WERI-Rb-1 (cell line): Measurements from ENCODE around the gene INHBB.

Source experiments
- DNase-seq: peaks from one replicate; pipeline ENCODE4 v3.0.0-alpha.2; 2020
- H3K27ac ChIP-seq: fragments of 250-450 bp; sonication (Bioruptor Pico); 2 replicates; pipeline ENCODE4 v1.5.1; 2020; ENCODE audit warnings: mild to moderate bottlenecking, moderate library complexity
- H3K27me3 ChIP-seq: fragments of 250-450 bp; sonication (Bioruptor Pico); 2 replicates; pipeline ENCODE4 v1.5.1; 2021; ENCODE audit warnings: mild to moderate bottlenecking, low read depth, moderate library complexity; ENCODE audit not compliant: insufficient read depth, severe bottlenecking
- H3K36me3 ChIP-seq: fragments of 250-450 bp; sonication (Bioruptor Pico); 2 replicates; pipeline ENCODE4 v1.5.1; 2020; ENCODE audit warnings: mild to moderate bottlenecking, moderate library complexity
- H3K4me3 ChIP-seq: 2 replicates; pipeline ENCODE4 v1.5.1; 2011; ENCODE audit warnings: low read depth, mild to moderate bottlenecking, control low read depth, low read length
- H3K9me3 ChIP-seq: fragments of 250-450 bp; sonication (Bioruptor Pico); 2 replicates; pipeline ENCODE4 v1.5.1; 2021; ENCODE audit warnings: mild to moderate bottlenecking, moderate library complexity; ENCODE audit not compliant: severe bottlenecking
- TF ChIP-seq, protein P1 (sequence below): IDR thresholded peaks from 2 replicates; pipeline ENCODE4 v1.5.1; 2011; ENCODE audit warnings: low read depth, mild to moderate bottlenecking, control low read depth, inconsistent platforms, low read length

The INHBB gene

DNA sequence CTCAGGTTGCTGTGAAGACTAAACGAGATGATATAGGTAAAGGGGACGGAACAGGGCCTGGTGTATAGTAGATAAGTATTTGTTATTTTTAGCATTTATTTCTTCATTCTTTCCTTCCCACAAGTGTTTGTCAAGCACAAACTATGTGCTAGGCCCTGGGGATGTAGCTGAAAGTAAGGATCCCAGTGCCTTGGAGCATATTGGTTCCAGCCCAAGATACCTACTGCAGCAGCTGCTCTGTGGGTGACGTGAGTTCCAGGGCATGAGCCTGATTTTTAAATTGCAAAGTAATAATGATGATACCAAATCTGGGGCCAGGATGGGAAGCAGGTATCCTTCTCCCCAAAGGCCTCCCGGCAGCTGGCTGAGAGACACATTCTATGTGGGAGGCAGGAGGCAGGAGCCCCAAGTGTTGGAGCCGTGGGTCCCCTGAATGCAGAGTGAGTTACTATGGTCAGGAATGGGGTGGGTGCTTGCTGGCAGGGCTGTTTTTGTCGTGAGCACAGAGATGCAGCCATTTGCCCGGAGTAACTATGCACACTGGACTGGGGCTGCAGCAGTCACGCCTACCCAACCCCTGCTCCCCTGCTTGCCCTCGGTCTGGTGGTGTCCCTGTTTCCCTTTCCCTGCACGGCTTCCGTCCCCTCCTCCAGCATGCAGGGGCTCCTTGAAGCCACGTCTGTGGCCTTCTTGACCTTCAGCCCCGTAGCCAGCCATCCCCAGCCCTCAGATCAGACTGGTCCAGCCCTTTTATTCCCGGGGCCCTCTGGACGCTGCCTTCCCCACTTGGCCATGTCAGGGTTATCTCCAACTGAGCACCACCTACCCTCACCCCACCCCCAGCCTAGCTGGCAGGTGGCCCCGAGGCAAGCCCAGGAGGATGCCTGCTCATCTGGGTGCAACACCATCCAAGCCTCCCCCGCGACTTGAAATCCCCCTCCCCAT is 52.4 kb downstream of the INHBB start:
- no peak overlapping the region for H3K4me3 ChIP-seq
- TF ChIP-seq, protein P1, sequence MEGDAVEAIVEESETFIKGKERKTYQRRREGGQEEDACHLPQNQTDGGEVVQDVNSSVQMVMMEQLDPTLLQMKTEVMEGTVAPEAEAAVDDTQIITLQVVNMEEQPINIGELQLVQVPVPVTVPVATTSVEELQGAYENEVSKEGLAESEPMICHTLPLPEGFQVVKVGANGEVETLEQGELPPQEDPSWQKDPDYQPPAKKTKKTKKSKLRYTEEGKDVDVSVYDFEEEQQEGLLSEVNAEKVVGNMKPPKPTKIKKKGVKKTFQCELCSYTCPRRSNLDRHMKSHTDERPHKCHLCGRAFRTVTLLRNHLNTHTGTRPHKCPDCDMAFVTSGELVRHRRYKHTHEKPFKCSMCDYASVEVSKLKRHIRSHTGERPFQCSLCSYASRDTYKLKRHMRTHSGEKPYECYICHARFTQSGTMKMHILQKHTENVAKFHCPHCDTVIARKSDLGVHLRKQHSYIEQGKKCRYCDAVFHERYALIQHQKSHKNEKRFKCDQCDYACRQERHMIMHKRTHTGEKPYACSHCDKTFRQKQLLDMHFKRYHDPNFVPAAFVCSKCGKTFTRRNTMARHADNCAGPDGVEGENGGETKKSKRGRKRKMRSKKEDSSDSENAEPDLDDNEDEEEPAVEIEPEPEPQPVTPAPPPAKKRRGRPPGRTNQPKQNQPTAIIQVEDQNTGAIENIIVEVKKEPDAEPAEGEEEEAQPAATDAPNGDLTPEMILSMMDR, result no peak
- H3K9me3 ChIP-seq, result no peaks in the 10 kb centered on the region
- DNase-seq, result no peak
- H3K36me3 ChIP-seq, result no peaks in the 10 kb centered on the region
- no peaks in the 10 kb centered on the region for H3K27me3 ChIP-seq
- H3K27ac ChIP-seq, result no peak overlapping the region

DNA sequence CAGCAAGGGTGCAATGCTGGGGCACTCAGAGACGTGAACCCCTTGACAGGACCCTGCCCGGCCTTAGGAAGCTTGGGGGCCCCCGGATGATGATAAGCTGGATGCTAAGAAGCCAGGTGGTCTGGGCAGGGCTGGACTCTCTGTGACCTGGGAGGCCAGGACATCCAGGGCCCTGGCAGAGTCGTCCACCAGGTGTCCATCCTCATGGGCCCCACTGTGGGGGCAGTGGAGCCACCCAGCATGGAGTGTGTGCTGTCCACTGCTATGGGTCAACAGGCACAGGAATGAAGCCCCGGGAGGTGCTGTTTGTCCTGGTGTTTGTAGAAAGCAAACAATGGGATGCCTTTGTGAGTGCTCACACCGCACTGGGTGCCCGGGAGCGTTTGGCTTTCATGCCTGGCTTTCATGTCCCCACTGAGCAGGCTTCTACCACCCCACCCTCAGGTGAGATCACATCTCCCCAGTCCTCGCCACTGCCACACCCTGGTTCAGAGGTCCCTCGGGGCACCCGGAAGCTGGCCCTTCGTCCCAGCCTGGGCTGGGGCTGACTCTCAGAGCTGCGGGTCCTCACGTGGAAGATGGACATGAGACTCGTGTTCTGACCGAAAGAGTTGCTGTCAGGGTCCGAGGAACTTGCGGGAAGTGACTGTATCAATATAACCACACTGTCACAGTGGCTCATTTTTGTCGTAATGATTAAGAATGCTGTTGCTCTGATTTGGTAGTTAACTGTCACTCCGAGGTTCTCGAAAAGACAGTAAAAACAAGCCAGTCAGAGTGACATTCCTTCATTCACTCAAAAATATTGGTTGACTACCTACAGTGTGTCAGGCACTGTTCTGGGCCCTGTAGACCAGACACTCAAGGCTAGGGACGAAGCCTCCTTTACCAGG is 53.3 kb downstream of the INHBB start:
- DNase-seq, result no peak
- Histone ChIP-seq H3K9me3 (no peaks in the 10 kb centered on the region), H3K36me3 (no peaks in the 10 kb centered on the region), H3K27me3 (no peaks in the 10 kb centered on the region), H3K4me3 (no peak overlapping the region), H3K27ac (no peak overlapping the region)
- TF ChIP-seq, protein P1, result no peak

DNA sequence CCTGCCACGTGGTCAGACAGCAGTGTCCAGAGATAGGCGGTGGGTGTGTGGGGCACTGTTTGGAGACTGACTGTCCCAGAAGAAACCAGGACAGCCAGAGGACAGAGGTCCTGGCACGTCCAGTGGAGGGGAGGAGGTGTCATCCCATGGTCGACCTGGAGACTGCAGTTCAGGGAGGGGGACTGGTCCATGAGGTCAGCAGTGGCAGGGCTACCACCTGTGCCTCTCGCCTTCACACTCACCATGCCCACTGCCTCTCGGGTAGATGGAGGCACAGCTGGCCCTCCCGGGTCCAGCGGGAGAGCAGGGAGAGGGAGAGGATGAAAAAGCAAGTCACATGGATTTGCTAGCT is 53.9 kb downstream of the INHBB start:
- TF ChIP-seq, protein P1, result no peak
- H3K27ac ChIP-seq, result no peak overlapping the region
- no peak overlapping the region for H3K4me3 ChIP-seq
- H3K9me3 ChIP-seq, result no peaks in the 10 kb centered on the region
- H3K36me3 ChIP-seq, result no peaks in the 10 kb centered on the region
- no peak for DNase-seq
- no peaks in the 10 kb centered on the region for H3K27me3 ChIP-seq

DNA sequence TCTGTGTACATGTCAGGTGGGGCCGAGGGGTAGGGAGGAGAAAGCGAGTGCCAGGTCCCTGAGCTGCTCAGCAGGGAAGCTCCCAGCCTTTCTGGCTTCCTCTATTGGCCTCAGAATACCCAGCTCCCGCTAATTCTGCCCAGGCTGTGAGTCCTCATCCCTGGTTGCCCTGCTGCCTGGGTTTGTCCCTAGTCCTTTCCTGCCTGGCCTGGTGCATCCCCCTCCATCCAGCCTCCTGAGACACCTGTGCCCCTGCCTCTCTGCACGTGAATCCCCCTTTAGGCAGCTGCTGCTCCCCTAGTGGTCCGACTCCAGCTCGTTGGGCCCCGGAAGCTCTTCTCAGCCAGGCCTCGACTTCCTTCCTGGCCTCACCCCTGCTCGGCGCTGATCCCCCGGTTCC is 54.6 kb downstream of the INHBB start:
- no peak overlapping the region for H3K4me3 ChIP-seq
- no peak for DNase-seq
- no peaks in the 10 kb centered on the region for H3K27me3 ChIP-seq
- TF ChIP-seq, protein P1, result no peak
- H3K36me3 ChIP-seq, result no peaks in the 10 kb centered on the region
- no peak overlapping the region for H3K27ac ChIP-seq
- H3K9me3 ChIP-seq, result no peaks in the 10 kb centered on the region
